ENCODE results near the gene NXPE3.

NXPE3 gene

GRCh38 chr3:101828276-101828675 is 49.3 kb downstream of the NXPE3 start:
- peak; percentile 19 for ATAC-seq
- TF ChIP-seq POU6F1 (CRISPR knock-in tag; IDR thresholded peaks at IDR 0.05; ENCODE audit: borderline replicate concordance, low read depth) (no peak), RARB (CRISPR knock-in tag; IDR thresholded peaks at IDR 0.05) (no peak), PPARA (CRISPR knock-in tag; IDR thresholded peaks at IDR 0.05; ENCODE audit: borderline replicate concordance) (no peak), ZC3H10 (CRISPR knock-in tag; IDR thresholded peaks at IDR 0.05) (no peak), TOX (CRISPR knock-in tag; IDR thresholded peaks at IDR 0.05; ENCODE audit: borderline replicate concordance) (no peak), ZNF8 (CRISPR knock-in tag; IDR thresholded peaks at IDR 0.05) (no peak), CREB5 (CRISPR knock-in tag; IDR thresholded peaks at IDR 0.05; ENCODE audit: low read depth) (no peak), SNAI2 (CRISPR knock-in tag; IDR thresholded peaks at IDR 0.05) (no peak), CSRNP3 (CRISPR knock-in tag; IDR thresholded peaks at IDR 0.05) (no peak), CSDC2 (CRISPR knock-in tag; IDR thresholded peaks at IDR 0.05) (no peak), ZNF565 (CRISPR knock-in tag; conservative IDR thresholded peaks at IDR 0.05; ENCODE audit: low read depth) (no peak), TCF4 (CRISPR knock-in tag; IDR thresholded peaks at IDR 0.05; ENCODE audit: borderline replicate concordance) (no peak), ARNTL (CRISPR knock-in tag; IDR thresholded peaks at IDR 0.05; ENCODE audit: borderline replicate concordance, low read depth) (no peak), ISL1 (CRISPR knock-in tag; IDR thresholded peaks at IDR 0.05) (no peak), BACH2 (CRISPR knock-in tag; IDR thresholded peaks at IDR 0.05; ENCODE audit: borderline replicate concordance) (no peak), GLIS3 (CRISPR knock-in tag; IDR thresholded peaks at IDR 0.05) (no peak), OSR1 (CRISPR knock-in tag; IDR thresholded peaks at IDR 0.05) (no peak), ESRRG (CRISPR knock-in tag; IDR thresholded peaks at IDR 0.05) (no peak), PATZ1 (CRISPR knock-in tag; IDR thresholded peaks at IDR 0.05; ENCODE audit: borderline replicate concordance) (no peak), TSHZ2 (CRISPR knock-in tag; IDR thresholded peaks at IDR 0.05) (no peak)

GRCh38 chr3:101828691-101829436 is 49.9 kb downstream of the NXPE3 start:
- TF ChIP-seq TCF4 (CRISPR knock-in tag; IDR thresholded peaks at IDR 0.05; ENCODE audit: borderline replicate concordance) (no peak), CSRNP3 (CRISPR knock-in tag; IDR thresholded peaks at IDR 0.05) (no peak), ZNF565 (CRISPR knock-in tag; conservative IDR thresholded peaks at IDR 0.05; ENCODE audit: low read depth) (no peak), POU6F1 (CRISPR knock-in tag; IDR thresholded peaks at IDR 0.05; ENCODE audit: borderline replicate concordance, low read depth) (0 out of 2 replicates have a peak, but pooled peaks have one; percentile 15), ARNTL (CRISPR knock-in tag; IDR thresholded peaks at IDR 0.05; ENCODE audit: borderline replicate concordance, low read depth) (no peak), ZFP3 (CRISPR knock-in tag; IDR thresholded peaks at IDR 0.05) (no peak), BACH2 (CRISPR knock-in tag; IDR thresholded peaks at IDR 0.05; ENCODE audit: borderline replicate concordance) (no peak), PPARA (CRISPR knock-in tag; IDR thresholded peaks at IDR 0.05; ENCODE audit: borderline replicate concordance) (no peak)

More at GRCh38 chr3:101828691-101829436, 49.9 kb downstream of the NXPE3 start:
- ATAC-seq: peak; percentile 64

All from SK-N-SH treated with all-trans-retinoic acid at 6 μM for 48 hours (cell line).